DND-41 (cell line): ENCODE measurements around the gene FABP6.

Experiments used
- ATAC-seq: fragments of 200-7000 bp; cut with Tn5 transposase; 3 replicates; pipeline ENCODE4 v1.9.1; 2021; ENCODE audit warnings: low read depth; ENCODE audit not compliant: insufficient read depth
- DNase-seq: peaks from one replicate; pipeline ENCODE4 v3.0.0-alpha.2; 2020
- H2AFZ ChIP-seq: 2 replicates; pipeline ENCODE4 v1.6.0; 2012; ENCODE audit warnings: low read depth, low read length
- H3K27ac ChIP-seq: 2 replicates; pipeline ENCODE4 v1.5.1; 2012; ENCODE audit warnings: low read length, inconsistent platforms
- H3K27me3 ChIP-seq: fragments of 200-600 bp; sonication (generic); 2 replicates; pipeline ENCODE4 v1.6.0; 2012; ENCODE audit warnings: low read length, mild to moderate bottlenecking, inconsistent platforms; ENCODE audit not compliant: insufficient read depth, poor library complexity
- H3K36me3 ChIP-seq: 2 replicates; pipeline ENCODE4 v1.5.1; 2012; ENCODE audit warnings: low read length, inconsistent platforms; ENCODE audit not compliant: insufficient read depth
- H3K4me1 ChIP-seq: 2 replicates; pipeline ENCODE4 v1.5.1; 2012; ENCODE audit warnings: mild to moderate bottlenecking, low read length; ENCODE audit not compliant: insufficient read depth
- H3K4me2 ChIP-seq: 2 replicates; pipeline ENCODE4 v1.6.0; 2012; ENCODE audit warnings: mild to moderate bottlenecking, moderate library complexity, low read length, inconsistent platforms; ENCODE audit not compliant: insufficient read depth
- H3K4me3 ChIP-seq, 2 experiments: fragments of 200-600 bp in 1 of 2; shearing (Covaris generic) in 1 of 2; 2 replicates each; pipeline ENCODE4 v1.5.1; 2012 to 2016; ENCODE audit warnings: inconsistent platforms in 2 of 2, low read length in 2 of 2, mild to moderate bottlenecking in 2 of 2, low read depth in 1 of 2, moderate library complexity in 1 of 2
- H3K79me2 ChIP-seq: 2 replicates; pipeline ENCODE4 v1.6.0; 2012; ENCODE audit warnings: low read length, inconsistent platforms; ENCODE audit not compliant: insufficient read depth
- H3K9ac ChIP-seq: 2 replicates; pipeline ENCODE4 v1.6.0; 2012; ENCODE audit warnings: low read depth, mild to moderate bottlenecking, inconsistent platforms, low read length, moderate library complexity
- H3K9me3 ChIP-seq: 2 replicates; pipeline ENCODE4 v1.5.1; 2012; ENCODE audit warnings: low read length, moderate library complexity, mild to moderate bottlenecking, inconsistent platforms; ENCODE audit not compliant: insufficient read depth, severe bottlenecking
- H4K20me1 ChIP-seq: 2 replicates; pipeline ENCODE4 v1.6.0; 2012; ENCODE audit warnings: low read length; ENCODE audit not compliant: insufficient read depth
- EZH2 ChIP-seq: IDR thresholded peaks from 3 replicates; pipeline ENCODE4 v1.6.1; 2012; ENCODE audit warnings: borderline replicate concordance, low read depth, mild to moderate bottlenecking, moderate library complexity, low read length, inconsistent platforms; ENCODE audit not compliant: severe bottlenecking
- TF ChIP-seq, protein P1 (sequence below): IDR thresholded peaks from 2 replicates; pipeline ENCODE4 v1.5.1; 2012; ENCODE audit warnings: borderline replicate concordance, low read length, moderate library complexity, mild to moderate bottlenecking; ENCODE audit not compliant: poor library complexity, severe bottlenecking; ENCODE audit errors: extremely low read depth

FABP6 gene

DNA sequence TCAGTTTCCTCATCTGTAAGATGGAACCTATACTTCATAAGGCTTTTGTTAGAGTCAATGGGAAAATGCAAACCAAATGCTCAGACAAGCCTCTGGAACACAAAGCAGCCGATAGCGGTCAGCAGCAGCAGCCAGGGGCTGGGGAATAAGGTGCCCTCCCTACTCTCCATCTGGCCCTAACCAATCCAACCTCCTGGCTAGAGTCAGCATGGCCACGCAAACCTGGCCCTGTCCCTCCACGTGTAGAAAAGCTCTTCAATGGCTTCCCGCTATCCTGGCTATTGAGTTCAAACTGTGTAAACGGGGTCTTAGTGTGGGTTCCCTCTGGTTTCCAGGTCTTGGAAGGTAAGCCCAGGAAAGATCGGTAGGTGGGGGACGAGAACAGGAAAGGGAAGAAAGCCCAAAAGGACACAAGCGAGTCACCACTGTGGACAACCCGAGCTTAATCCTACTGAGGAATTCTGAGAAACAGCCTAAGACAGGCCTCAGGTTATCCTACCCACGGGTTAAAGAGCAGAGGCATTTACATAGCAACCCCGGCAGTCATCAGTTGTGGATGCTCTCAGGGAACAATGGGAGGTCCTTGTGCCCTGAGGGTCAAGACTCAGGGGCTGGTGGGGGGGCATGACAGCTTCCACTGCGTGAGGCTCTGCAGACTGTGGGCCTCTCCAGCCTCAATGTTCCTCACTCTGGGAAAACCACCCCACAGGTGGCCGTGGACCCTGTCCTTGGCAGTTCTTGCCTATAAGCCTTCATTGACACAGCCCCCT is 30.9 kb downstream of the FABP6 start:
- no peak overlapping the region for H3K27ac ChIP-seq
- no peaks in the 10 kb centered on the region for H3K79me2 ChIP-seq
- no peaks in the 10 kb centered on the region for H3K9me3 ChIP-seq
- DNase-seq (no peak), ATAC-seq (no peak)
- no peak overlapping the region for H3K4me3 ChIP-seq
- no peaks in the 10 kb centered on the region for H3K36me3 ChIP-seq
- H3K4me2 ChIP-seq: no peak overlapping the region
- no peaks in the 10 kb centered on the region for H3K27me3 ChIP-seq
- no peaks in the 10 kb centered on the region for H4K20me1 ChIP-seq
- H3K4me1 ChIP-seq: peaks cover 11% of the 10 kb centered on the region
- TF ChIP-seq EZH2: no peak
- TF ChIP-seq, protein P1, sequence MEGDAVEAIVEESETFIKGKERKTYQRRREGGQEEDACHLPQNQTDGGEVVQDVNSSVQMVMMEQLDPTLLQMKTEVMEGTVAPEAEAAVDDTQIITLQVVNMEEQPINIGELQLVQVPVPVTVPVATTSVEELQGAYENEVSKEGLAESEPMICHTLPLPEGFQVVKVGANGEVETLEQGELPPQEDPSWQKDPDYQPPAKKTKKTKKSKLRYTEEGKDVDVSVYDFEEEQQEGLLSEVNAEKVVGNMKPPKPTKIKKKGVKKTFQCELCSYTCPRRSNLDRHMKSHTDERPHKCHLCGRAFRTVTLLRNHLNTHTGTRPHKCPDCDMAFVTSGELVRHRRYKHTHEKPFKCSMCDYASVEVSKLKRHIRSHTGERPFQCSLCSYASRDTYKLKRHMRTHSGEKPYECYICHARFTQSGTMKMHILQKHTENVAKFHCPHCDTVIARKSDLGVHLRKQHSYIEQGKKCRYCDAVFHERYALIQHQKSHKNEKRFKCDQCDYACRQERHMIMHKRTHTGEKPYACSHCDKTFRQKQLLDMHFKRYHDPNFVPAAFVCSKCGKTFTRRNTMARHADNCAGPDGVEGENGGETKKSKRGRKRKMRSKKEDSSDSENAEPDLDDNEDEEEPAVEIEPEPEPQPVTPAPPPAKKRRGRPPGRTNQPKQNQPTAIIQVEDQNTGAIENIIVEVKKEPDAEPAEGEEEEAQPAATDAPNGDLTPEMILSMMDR: no peak
- H3K9ac ChIP-seq: no peak overlapping the region
- H2AFZ ChIP-seq: no peak overlapping the region

GRCh38 chr5:160260881-160261815 is 31.8 kb downstream of the FABP6 start:
- no peaks in the 10 kb centered on the region for H3K27me3 ChIP-seq
- no peak overlapping the region for H3K4me3 ChIP-seq
- H3K4me1 ChIP-seq: peaks cover 11% of the 10 kb centered on the region
- no peak overlapping the region for H2AFZ ChIP-seq
- DNase-seq: peak; percentile 11
- TF ChIP-seq EZH2: no peak
- TF ChIP-seq, protein P1: no peak
- peak; percentile 47; the same call in 2 of the 3 replicates for ATAC-seq
- H3K9me3 ChIP-seq: no peaks in the 10 kb centered on the region
- no peaks in the 10 kb centered on the region for H3K36me3 ChIP-seq
- H3K4me2 ChIP-seq: no peak overlapping the region
- H3K79me2 ChIP-seq: no peaks in the 10 kb centered on the region
- no peaks in the 10 kb centered on the region for H4K20me1 ChIP-seq
- H3K27ac ChIP-seq: no peak overlapping the region
- no peak overlapping the region for H3K9ac ChIP-seq

GRCh38 chr5:160262151-160263074 is 33.1 kb downstream of the FABP6 start:
- ATAC-seq (peak; percentile 70), DNase-seq (peak; percentile 21)
- H3K4me3 ChIP-seq: no peak overlapping the region
- H3K9me3 ChIP-seq: no peaks in the 10 kb centered on the region
- no peak overlapping the region for H2AFZ ChIP-seq
- H3K4me2 ChIP-seq: no peak overlapping the region
- H3K79me2 ChIP-seq: no peaks in the 10 kb centered on the region
- peak overlapping the region; percentile 18; the same call in 1 of the 2 replicates for H3K27ac ChIP-seq
- no peak overlapping the region for H3K9ac ChIP-seq
- no peaks in the 10 kb centered on the region for H3K36me3 ChIP-seq
- peaks cover 11% of the 10 kb centered on the region for H3K4me1 ChIP-seq
- TF ChIP-seq EZH2: no peak
- TF ChIP-seq, protein P1: no peak
- H3K27me3 ChIP-seq: no peaks in the 10 kb centered on the region
- no peaks in the 10 kb centered on the region for H4K20me1 ChIP-seq
